ENCODE measurements around the gene CDH12.

DNA sequence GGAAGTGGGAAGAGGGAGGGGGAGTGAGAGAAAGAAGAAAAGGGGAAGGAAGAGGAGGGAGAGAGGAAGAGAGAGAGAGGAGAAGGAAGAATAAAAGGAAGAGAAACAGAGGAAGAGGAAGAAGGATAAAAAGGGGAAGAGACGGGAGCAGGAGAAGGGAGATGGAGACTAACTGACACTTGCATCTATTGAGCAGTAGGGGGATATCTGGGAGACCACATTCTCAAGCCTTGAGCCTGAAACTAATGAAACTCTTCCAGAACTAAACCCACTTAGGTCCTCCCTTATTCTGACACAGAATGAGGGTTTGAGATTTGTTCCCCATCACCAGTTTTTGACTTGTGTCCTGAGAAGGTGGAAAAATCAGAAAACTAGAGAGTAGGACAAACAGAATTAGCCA is 533.3 kb downstream of the CDH12 start:
- TF ChIP-seq CTCF (IDR thresholded peaks at IDR 0.05), result no peak
- TF ChIP-seq POLR2A (IDR thresholded peaks at IDR 0.05), result no peak

Data from lower leg skin (tissue), 3 donors.